Measurements from ENCODE around the gene ARHGEF19.

DNA sequence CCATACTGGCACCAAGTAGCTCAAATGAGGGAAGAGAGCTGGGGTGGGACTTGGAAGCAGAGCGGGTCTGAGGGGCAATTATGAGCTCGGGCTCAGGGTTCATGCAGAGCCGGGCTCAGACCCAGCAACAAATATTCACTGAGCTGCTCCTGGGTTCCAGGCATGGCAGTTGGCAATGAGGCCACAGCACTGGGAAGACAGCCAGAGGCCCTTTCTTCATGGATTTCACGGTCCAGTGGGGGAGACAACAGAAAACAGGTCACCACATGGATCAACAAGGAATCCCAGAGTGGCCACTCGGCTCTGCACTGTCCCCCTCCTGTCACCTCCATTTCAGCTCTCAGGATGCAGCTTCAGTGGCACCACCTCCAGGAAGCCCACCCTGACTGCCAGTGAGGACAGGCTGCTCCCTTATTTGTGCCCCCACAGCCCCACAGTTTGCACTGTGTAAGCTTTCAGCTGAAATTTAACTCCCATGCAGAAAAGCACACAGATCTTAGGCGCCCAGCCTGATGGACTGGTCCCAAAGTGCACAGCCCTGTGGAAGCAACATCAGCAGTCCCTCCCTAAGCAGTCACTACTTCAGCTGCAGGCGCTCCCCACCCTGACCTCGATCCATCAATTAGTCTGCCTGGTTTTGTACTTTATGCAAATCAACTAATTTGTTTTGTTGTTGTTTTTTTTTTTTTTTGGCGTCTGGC lies 22.4 kb downstream of the ARHGEF19 start:
- TF ChIP-seq GATA3 (IDR thresholded peaks at IDR 0.05; ENCODE audit: low read depth, low read length) (no peak), GATA2 (IDR thresholded peaks at IDR 0.05; ENCODE audit: low read depth, low read length) (no peak)

Data from SH-SY5Y (cell line).